Superior temporal gyrus (tissue), 1 donor: ENCODE data around the gene CAMK2B.
"Not testable (repeated sequence)": the region's sequence is repeated elsewhere in the genome, so short reads cannot be mapped to it uniquely, and the experiment has no call there.

Experiments
- DNase-seq: peaks from one replicate; pipeline ENCODE4 v3.0.0-alpha.2; 2016; ENCODE audit errors: extremely low spot score

Gene CAMK2B

DNA sequence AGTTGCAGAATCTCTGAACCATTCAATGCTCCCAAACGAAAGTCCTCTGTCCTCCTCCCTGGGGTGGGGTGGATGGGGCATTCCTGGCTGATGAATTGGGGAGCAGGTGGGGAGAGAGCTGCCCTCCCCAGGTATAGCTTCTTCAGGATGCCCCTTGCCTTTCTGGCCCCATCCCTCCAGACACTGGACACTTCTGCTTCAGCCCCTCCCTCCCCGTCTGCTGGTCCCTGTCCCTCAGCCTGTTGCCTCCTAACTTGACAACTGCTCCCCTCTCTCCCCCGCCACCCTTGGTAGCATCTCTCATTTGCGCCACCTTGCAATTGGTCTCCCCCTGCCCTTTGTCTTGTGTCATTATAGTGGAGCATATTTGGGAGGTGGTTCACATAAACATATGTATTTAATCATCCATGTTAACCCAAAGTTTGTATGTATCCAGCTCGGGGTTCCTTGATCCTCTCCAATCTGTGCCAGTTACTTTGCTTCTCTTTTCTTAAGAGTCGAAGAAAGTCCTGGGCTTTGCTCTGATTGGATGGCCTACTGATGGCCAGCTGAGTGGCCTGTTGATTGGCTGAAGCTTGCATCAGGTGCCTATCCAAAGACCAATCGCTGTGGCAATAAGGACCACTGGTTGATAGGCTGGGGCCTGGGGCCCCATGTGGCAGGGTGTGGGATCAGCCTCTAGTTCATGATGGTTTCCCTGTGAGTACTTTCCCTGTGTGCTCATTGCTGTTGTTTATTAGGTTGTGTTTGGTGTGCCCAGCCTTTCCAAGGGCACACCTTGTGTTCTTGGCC, 132.2 kb downstream of the CAMK2B start:
- no peak for DNase-seq

DNA sequence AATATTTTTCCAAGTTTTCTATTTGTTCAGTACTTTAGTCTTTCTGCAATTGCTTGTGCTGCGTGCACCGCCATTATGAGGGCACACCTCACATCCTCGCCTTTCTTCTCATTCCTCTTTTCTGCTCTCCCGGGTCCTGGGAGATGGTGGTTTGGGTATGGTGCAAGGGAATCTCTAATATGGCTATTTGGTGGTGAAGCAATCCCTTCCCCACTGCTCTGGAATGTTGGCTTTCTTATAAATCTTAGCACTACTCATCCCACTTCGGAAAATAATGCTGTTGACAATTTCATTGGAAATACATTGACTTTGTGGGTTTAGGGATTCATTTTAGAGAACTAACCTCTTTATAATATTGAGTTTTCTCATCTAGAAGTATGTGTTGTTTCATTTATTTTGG, 134.2 kb downstream of the CAMK2B start:
- DNase-seq: no peak

DNA sequence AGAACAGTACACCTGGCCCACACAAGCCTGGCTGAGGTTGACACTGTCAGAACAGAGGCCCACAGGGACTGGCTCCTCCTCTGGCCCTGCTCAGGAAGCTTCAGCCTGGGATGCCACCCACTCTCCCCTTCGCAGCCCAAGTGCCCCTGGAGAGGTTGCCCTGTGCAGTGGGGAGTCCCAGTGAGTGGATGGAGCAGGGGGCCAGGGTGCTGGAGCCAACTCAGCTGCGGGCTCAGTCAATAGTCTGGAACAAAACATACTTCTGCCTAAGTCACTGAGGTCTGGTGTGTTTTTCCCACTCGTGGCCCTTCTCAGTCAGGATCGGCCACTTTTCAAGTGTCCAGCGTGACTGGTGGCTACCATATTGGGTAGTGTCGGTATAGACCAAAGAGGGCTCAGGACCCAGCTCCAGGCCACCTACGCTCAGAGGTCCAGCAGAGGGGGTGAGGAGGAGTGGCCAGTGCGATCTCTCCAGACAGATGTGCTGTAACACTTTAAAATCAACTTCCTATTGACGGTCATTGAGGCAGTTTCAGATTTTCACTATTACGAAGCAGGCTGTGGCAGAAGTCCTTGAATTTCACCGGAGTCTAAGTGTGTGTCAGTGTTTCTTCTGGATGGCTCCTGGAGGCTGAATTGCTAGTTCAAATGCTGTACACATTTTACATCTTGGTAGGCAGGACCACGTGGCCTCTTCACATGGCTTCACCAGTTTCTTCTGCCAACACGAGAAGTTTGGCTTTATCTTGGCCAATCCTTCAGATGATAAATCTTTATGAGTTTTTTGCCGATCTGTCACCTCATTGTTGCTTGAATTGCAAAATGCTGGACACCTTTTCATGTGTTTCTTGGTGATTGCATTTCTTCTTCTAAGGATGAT, 135.2 kb downstream of the CAMK2B start:
- DNase-seq: no peak

DNA sequence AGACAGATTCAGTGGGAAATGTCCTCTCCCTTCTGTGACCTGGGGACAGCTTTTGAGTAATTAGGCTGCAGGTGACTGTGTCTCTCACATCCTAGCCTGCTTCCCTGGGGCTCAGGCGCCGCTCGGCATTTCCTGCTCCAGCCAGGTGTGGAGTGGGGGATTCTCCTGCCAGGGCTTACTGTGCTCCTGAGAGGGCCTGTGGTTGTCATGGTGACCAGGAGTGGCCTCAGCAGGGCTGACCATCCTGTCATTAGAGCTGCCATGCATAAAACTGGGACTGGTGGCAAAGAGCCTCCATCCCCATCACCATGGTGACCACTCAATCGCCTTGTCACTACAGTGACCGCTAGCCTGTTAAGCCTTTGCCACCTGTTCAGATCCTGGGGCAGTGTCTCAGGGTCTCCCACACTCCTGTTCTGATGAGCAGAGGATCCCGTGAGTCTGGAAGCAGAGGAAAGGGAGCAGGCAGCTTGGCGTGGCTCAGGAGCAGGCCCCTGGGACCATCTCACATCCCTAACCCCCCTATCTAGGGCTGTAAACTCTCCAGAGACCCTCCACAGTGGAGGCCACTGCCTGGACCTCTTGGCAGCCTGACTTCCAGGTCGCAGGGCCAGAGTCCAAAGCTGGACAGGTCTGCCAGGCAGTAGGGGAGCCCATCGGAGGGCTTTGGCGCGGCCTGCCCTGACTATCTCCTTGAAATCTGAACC, 136.0 kb downstream of the CAMK2B start, which contains the start of gene GCK:
GCK (minus strand) TSS at position 154 of the 707 bp plus-strand sequence. CDS start 486 bp downstream, outside the sequence.
- no peak for DNase-seq

DNA sequence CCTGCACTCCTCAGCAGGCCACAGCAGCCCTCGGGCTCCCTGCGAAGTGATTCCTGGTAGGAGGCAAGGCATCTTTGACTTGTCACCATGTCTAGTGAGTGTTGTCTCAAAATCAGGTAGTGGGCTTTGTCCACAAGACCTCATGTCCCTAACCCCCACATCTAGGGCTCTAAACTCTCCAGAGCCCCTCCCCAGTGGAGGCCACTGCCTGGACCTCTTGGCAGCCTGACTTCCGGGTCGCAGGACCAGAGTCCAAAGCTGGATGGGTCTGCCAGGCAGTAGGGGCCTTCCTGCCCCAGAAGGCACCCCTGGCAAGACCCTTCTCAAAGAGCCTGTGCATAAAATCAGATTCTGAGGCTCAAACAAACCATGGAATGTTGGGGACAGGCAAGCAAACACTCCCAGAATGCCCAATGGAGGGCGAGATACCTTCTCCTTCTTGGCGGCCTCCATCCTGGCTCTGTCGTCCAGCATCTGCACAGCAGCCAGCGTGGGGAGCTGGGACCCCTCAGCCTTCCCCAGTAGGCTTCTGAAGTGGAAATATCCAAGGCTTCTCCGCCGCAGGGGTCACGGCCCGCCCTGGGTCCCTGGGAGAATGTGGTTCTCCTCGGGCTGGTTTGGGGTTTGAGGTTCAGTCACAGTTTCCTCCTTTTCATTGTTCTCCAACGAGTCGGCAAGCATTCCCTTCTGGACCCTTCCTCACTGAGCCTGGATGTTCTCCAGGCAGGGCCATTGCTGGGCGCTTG, 136.7 kb downstream of the CAMK2B start:
- no peak for DNase-seq

DNA sequence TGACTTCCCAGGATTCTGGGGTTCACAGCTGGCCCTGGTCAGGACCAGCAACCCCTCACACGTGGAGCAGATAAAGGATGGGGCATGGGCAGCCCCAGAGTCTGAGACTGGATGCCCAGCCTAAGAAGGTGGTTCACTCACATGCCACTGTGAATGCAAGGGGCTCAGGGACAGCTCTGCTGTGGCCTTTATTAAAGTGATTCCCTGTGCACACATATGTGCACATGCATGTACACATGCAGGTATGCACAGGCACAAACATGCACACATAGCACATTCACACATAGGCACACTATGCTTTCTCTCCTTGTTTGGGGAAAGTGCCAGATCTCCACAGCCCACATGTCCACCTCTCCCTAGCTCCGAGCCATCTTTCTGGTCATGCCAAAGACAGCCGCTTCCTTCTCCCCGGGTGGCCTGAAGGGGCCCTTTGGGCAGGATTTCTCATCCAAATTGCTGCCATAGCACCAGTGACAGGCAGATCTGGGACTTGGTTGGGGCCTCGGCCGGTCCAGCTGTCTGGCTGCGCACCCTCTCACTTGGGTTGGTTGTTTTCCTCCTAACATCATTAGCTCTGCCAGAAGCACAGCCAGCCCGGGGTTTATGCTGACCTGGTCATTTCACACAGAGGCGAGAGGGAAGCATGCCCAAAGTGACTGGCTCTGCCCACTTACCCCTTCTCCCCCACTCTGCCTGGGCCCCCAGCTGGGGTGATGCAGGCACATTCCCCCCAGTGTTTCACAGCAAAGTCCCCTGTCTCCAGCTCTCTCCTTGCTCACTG, 137.6 kb downstream of the CAMK2B start:
- no peak for DNase-seq

DNA sequence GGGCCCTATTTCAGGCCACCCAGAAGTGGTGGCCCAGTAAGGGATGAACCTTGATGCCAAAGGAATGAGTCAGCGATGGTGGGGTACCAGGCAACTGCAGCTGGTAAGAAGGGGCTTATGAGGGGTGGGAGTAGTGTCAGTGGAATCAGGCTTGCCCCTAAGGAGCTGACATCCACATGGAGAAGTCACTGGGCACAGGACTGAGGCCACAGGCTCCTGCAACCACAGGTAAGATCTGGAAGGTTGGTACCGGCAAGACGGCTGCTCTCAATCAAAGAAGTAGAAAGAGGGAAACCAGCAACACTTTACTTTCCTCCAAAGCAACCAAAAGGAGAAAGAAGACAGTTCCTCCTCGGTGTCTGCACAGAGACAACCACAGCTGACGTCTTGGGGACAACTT, 138.7 kb downstream of the CAMK2B start:
- DNase-seq: no peak

DNA sequence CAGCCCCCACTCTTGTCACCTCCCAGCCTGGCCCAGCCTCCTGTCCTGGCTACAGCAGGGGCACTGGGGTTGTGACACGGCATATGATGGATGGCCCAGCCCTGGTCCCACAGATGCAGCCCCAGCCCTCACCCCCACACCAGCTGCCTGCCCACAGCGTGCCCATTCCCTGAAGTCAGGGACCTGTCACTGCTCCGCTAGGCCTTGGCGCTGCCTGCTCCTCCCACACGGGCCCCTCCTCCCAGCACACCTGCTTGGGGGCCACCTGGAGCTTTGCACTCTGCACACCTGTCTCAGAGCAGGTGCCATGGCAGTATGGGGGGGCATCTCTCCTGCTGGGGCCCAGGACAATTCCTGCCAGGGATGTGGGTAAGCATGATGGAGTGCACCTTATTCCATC, 139.7 kb downstream of the CAMK2B start:
- no peak for DNase-seq

DNA sequence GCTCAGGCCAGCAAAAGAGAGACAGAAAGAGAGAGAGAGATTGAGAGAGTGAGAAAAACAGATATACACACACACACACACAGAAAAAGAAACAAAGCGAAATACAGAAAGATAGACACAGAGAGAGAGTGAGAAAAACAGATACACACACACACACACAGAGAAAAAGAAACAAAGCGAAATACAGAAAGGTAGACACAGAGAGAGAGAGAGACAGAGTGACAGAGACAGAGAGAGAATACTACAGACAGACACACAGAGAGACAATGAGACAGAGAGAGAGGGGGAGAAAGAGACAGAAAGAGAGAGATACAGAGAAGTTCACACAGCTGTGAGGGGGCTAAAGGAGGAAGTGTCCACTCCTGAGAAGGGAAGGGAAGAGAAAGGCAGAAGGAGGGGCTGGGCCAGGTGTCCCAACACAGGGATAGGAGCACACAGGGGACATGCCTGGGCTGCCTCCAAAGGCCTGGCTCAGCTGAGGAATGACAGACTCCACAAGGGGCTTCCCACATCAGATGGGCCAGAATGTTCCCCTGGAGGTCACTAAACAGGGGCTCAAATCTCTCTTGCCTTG, 140.4 kb downstream of the CAMK2B start:
- DNase-seq: no peak

DNA sequence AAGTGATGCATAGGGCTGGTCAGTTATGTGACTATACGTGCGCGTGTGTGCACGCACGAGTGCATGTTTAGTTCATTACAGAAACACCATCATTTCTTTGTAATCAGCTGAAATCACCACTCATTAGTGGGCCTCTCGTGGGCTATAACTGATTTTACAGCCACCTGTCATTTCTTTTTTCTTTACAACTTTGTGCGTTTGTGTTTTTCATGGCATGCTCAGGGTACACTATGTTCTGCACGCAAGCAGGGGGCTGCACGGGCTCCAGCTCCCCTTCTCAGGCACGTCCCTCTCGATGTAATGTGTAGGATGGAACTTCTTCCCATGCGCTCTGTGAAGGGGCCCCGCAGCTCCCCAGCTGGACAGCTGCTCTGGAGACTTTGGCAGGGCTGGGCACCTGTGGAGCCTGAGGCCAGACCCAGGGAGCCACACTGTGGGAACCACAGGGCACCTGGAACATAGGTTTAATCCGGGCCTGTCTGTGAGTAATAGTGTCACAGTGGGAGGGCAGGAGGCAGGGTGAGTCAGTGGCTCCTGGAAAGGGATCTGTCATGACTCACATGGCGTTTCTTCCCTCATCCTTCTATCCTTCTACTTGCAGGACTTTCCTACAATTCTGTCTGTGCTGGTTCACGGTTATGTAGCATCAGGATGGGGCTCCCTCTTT, 141.1 kb downstream of the CAMK2B start:
- DNase-seq: no peak

DNA sequence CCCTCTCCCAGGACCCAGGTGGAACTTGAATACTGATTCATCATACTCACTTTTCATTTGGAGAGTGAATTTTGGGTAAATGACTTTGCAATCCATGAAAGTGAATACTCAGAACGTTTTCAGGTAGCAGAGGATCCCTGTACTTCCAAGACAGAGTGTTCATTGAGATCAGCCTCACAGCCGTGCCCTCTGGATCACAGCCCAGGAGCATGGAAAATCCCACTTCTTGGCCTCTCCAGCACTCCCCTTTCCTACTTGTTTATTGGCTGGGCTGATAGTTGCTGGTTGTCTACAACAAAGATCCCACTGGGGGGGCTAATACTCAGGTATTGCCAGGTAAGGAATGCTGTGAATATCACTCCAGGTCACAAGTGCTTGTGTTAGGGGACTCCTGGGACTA, 142.0 kb downstream of the CAMK2B start:
- no peak for DNase-seq

DNA sequence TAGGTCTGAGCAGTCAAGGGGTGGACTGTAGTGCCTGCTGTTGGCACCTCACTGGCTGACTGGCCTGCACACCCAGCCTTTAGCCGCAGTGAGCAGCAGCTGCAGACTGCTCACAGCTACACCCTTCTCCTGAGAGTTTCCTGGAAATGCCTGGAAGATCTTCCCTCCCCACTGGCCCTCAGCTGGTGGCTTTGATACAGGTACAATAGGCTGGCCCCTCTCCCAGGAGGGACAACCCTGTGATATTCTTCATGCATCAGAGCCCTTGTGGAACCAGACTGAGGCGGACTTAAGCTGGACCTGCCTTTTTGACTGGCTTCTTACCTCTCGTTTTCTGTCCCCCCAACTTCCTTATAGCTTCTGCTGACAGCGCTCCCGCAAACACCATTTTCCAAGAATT, 142.6 kb downstream of the CAMK2B start:
- no peak for DNase-seq

DNA sequence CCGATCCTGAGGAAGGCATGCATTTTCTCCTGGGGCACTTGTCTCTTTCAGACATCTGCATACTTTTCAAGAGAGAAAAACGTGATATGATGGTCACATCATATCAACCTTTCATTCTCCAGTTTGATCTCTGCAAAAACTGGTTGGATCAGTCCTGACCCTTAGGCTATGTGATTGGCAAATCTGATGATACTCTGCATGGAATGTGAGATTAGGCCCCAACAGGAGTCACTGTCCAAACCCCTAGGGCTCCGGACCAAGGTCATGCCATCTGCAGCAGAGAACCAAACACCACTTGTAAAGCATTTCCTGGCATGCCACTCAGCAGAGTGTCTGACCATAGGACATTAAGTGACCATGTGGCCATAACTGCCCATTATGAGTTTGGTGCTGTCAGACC, 144.8 kb downstream of the CAMK2B start:
- DNase-seq: no peak

DNA sequence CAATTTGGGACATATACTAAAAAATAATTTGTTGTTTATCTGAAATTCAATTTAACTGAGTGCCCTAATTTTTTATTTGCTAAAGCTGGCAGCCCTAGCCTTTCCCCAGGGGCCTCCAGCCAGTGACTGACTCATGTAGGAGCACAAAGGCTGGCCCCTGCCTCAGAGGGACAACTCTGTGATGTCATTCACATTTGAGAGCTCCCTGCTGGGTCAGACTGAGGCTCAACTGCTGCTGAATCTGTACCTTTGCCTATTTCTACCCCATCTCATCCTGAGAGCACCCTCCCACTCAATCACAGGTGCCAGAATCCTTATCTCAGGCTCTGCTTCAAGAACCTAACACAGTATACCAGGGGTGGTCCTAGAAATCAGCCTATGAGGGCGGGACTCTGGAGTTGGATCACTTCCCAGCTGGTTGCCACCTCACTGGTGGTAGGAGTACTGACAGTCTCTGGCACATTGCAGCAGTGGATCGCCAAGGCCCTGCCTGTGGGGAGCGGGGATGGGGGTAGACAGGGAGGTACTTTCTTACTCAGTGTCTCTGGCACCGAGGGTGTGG, 147.7 kb downstream of the CAMK2B start:
- DNase-seq: no peak

DNA sequence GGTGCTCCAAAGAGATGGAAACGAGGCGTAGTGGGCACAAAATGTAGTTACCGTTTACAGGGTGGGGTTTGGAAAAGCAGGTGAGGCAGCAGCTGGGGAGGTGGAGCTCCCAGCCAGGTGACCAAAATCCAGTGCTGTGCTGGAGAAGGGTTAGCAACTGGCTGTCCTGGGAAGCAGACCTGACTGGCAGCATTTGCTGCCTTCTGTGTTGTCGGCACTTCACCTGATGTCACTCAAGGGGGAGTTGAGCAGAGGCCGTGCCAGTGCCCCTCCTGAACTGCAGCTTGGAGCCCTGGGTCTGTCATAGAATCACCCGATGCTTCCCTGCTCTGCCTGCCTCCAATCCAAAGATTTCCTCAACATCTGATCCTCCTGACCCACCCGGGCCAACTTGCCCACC, 148.9 kb downstream of the CAMK2B start:
- DNase-seq: no peak

DNA sequence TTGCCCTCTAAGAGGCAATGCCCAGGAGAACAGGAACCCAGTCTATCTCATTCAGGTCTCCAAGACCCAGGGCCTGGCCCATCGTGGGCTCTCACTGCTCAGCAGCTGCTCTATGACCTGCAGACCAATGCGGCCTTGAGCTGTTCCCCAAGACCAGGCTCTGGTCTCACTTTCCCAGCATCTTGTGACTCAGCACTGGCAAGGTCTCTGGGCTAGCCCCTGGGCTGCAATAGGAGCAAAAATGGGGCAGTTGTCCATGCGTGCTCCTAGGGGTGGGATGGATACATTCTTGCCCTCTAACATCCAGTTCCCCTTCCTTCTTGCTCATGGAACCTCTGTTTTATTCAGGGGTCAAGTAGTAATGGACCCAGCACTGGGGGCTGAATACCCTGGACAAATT, 149.7 kb downstream of the CAMK2B start:
- DNase-seq: no peak

DNA sequence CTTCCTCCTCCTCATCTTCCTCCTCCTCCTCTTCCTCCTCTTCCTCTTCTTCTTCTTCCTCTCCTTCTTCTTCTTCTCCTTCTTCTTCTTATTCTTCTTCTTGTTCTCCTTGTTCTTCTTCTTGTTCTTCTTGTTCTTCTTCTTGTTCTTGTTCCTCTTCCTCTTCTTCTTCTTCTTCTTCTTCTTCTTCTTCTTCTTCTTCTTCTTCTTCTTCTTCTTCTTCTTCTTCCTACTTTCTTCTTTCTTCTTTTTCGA, 150.8 kb downstream of the CAMK2B start:
- not testable (repeated sequence) for DNase-seq

DNA sequence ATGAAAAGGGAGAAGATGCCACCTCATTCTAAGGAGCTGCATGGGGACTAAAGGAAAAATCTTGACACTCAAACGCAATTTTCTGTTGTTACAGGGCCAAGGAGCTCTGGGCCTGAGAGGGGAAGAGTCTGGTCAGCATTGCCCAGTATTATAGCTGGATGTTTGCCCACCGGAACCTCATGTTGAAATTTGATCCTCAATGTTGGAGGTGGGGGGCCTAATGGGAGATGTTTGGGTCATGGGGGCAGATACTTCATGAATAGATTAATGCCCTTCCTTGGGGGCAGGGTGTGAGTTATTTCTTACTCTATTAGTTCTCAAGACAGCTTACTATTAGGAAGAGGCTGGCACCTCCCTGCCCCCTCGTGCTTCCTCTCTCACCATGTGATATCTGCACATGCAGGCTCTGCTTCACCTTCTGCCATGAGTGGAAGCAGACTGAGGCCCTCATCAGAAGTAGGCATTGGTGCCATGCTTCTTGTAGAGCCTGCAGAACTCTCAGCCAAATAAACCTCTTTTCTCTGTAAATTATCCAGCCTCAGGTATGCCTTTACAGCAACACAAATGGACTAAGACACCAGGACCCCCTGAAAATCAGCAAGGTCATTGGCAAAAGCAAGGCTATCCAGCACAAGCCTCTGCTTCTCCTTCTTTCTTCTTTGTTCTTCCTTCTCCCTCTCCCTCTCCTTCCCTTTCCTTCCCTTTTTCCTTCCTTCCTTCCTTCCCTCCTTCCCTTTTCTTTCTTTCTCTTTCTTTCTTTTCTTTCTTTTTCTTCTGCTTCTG, 151.3 kb downstream of the CAMK2B start:
- no peak for DNase-seq

DNA sequence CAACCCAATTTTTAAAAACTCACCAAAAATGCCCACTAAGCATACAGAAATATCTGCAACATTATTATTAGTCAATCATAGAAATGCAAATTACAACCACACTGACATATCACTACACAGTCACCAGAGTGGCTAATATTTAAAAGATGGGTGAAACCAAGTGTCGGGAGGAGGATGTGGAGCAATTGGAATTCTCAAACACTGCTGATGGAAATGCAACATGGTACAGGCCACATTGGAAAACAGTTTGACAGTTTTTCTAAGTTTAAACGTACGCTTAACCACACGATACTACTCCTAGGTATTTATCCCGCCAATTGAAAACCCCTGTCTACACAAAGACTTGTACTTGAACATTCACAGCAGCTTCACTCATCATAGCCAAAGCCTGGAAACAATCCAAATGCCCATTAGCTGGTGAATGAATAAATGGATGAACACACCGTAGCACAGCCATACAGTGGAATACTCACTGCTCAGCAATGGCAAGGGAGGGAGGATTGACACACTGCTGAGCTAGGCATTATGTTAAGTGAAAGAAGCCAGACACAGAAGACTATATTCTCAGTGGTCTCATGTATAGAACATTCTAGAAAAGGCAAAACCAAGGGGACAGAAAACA, 152.5 kb downstream of the CAMK2B start:
- no peak for DNase-seq
